ENCODE results near the gene SYNJ2.

DNA sequence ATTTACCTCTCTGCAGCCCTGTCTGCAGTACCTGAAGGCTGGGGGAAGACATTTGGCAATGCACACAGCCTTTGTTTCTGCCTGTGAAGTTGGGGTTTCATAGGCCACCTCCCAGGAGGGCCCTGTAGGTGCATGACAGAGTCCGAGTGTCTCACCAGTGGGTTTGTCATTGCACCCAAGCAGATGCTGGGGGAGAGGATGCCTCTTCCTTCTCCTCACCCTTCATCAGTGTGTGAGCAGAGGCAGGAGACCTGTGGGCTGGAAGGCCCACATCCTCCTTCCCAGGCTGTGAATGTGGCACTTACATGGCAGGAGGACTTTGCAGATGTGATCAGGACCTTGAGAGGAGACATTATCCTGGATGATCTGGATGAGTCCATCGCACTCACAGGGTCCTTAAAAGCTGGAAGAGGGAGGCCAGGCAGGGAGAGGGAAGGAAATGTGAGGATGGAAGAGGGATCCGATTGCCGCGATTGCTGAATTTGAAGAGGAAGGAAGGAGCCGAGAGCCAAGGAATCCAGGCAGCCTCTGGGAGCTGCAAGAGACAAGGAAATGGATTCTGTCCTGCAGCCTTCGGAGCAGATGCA is 30.4 kb downstream of the SYNJ2 start:
- TF ChIP-seq RFX5 (IDR thresholded peaks at IDR 0.05; ENCODE audit: low read depth, low read length) (no peak), POLR2A (IDR thresholded peaks at IDR 0.05; ENCODE audit: low read depth, low read length) (no peak), MAZ (IDR thresholded peaks at IDR 0.05; ENCODE audit: borderline replicate concordance, low read depth, low read length) (no peak), CEBPB (IDR thresholded peaks at IDR 0.05; ENCODE audit: low read depth, low read length) (no peak), BHLHE40 (IDR thresholded peaks at IDR 0.05; ENCODE audit: low read depth, low read length) (no peak), RAD21 (IDR thresholded peaks at IDR 0.05; ENCODE audit: low read length) (no peak), FOS (IDR thresholded peaks at IDR 0.05; ENCODE audit: low read depth, low read length) (no peak)
- TF ChIP-seq, protein P1, sequence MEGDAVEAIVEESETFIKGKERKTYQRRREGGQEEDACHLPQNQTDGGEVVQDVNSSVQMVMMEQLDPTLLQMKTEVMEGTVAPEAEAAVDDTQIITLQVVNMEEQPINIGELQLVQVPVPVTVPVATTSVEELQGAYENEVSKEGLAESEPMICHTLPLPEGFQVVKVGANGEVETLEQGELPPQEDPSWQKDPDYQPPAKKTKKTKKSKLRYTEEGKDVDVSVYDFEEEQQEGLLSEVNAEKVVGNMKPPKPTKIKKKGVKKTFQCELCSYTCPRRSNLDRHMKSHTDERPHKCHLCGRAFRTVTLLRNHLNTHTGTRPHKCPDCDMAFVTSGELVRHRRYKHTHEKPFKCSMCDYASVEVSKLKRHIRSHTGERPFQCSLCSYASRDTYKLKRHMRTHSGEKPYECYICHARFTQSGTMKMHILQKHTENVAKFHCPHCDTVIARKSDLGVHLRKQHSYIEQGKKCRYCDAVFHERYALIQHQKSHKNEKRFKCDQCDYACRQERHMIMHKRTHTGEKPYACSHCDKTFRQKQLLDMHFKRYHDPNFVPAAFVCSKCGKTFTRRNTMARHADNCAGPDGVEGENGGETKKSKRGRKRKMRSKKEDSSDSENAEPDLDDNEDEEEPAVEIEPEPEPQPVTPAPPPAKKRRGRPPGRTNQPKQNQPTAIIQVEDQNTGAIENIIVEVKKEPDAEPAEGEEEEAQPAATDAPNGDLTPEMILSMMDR (conservative IDR thresholded peaks at IDR 0.05; ENCODE audit: low read depth, low read length) = no peak
- TF ChIP-seq, protein P2, sequence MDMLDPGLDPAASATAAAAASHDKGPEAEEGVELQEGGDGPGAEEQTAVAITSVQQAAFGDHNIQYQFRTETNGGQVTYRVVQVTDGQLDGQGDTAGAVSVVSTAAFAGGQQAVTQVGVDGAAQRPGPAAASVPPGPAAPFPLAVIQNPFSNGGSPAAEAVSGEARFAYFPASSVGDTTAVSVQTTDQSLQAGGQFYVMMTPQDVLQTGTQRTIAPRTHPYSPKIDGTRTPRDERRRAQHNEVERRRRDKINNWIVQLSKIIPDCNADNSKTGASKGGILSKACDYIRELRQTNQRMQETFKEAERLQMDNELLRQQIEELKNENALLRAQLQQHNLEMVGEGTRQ (IDR thresholded peaks at IDR 0.05; ENCODE audit: low read depth, low read length) = no peak
